ENCODE measurements around the gene HDGFL1. TPM values are rescaled to one million over a fixed set of nuclear protein-coding genes. Genes with fewer than 3 reads are reported as not detected.

The HDGFL1 gene
- total RNA-seq, 1 experiment from 2014 or later = not detected

DNA sequence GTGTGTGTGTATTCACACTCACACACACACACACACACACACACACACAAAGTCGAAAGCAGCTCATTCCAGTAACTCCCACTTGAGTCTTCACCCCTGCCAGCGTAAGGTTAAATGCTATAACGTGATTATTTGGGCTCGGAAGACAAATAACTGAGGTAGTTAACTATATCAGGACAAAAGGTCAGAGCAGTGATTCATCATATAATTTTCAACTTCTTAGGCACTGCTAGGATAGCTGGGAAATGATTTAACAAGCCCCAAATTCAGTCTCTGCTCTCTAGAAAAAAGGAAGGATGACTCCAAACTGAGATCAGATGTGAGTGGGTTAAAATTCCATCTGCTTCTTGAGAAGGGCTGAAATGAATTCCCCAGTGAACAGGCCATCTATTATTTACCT is 30.7 kb downstream of the HDGFL1 start:
- H3K4me1 ChIP-seq (ENCODE audit: insufficient read depth, low read length) = peaks cover 17% of the 10 kb centered on the region
- POLR2A ChIA-PET (ENCODE audit: unreplicated experiment) = no interaction called here
- TF ChIP-seq, protein P1, sequence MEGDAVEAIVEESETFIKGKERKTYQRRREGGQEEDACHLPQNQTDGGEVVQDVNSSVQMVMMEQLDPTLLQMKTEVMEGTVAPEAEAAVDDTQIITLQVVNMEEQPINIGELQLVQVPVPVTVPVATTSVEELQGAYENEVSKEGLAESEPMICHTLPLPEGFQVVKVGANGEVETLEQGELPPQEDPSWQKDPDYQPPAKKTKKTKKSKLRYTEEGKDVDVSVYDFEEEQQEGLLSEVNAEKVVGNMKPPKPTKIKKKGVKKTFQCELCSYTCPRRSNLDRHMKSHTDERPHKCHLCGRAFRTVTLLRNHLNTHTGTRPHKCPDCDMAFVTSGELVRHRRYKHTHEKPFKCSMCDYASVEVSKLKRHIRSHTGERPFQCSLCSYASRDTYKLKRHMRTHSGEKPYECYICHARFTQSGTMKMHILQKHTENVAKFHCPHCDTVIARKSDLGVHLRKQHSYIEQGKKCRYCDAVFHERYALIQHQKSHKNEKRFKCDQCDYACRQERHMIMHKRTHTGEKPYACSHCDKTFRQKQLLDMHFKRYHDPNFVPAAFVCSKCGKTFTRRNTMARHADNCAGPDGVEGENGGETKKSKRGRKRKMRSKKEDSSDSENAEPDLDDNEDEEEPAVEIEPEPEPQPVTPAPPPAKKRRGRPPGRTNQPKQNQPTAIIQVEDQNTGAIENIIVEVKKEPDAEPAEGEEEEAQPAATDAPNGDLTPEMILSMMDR (conservative IDR thresholded peaks at IDR 0.05; ENCODE audit: low read depth, low read length) = no peak
- TF ChIP-seq EZH2phosphoT487 (IDR thresholded peaks at IDR 0.05; ENCODE audit: borderline replicate concordance, low read length) = no peak
- no peak for TF ChIP-seq EZH2 (IDR thresholded peaks at IDR 0.05; ENCODE audit: low read length, unreplicated experiment)
- no peak overlapping the region for H3K4me3 ChIP-seq (ENCODE audit: low read length)
- no peaks in the 10 kb centered on the region for H3K27me3 ChIP-seq (ENCODE audit: low read length)
- H3K9ac ChIP-seq (ENCODE audit: low read length) = no peak overlapping the region
- H3K79me2 ChIP-seq (ENCODE audit: low read length) = no peaks in the 10 kb centered on the region
- H3K36me3 ChIP-seq (ENCODE audit: low read depth, low read length) = no peaks in the 10 kb centered on the region
- H2AFZ ChIP-seq (ENCODE audit: low read length) = no peak overlapping the region
- intact Hi-C loops (cut with micrococcal nuclease) = no loop called here
- H3K9me2 ChIP-seq (replicated peaks; ENCODE audit: low read length) = no peaks in the 10 kb centered on the region
- DNase-seq (no peak), ATAC-seq (no peak)
- no peaks in the 10 kb centered on the region for H3K9me3 ChIP-seq (ENCODE audit: low read length)
- H3F3A ChIP-seq (ENCODE audit: low read length, unreplicated experiment) = no peaks in the 10 kb centered on the region
- no TSS peak for BruUV-seq (replicated peaks)
- H4K20me1 ChIP-seq (ENCODE audit: low read length) = no peaks in the 10 kb centered on the region
- no peak overlapping the region for H3K4me2 ChIP-seq (ENCODE audit: low read length)
- no peak overlapping the region for H3K27ac ChIP-seq (ENCODE audit: low read length)
- CTCF ChIA-PET = no interaction called here

DNA sequence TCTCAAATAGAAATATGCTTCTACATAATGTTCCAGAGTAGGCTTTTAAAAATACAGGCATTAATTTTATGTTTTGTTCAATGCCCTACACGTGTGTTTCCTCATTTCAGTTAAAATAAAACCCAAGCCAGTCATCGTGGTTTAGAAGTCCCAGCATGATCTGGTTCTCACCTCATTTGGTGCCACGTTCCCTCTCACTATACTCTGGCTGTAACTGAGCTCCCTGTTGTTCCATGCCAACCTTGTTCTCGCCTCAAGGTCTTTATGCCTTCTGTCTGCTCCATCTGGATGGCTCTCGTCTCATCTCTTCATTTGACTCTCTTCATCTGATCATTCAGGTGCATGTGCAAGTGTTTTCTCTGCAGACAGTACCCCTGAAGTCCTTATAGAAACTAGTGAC is 32.6 kb downstream of the HDGFL1 start:
- no peaks in the 10 kb centered on the region for H3K9me3 ChIP-seq (ENCODE audit: low read length)
- TF ChIP-seq EZH2 (IDR thresholded peaks at IDR 0.05; ENCODE audit: low read length, unreplicated experiment) (no peak), EZH2phosphoT487 (IDR thresholded peaks at IDR 0.05; ENCODE audit: borderline replicate concordance, low read length) (no peak)
- TF ChIP-seq, protein P1 (conservative IDR thresholded peaks at IDR 0.05; ENCODE audit: low read depth, low read length) = no peak
- POLR2A ChIA-PET (ENCODE audit: unreplicated experiment) = no interaction called here
- H3K9ac ChIP-seq (ENCODE audit: low read length) = no peak overlapping the region
- H3F3A ChIP-seq (ENCODE audit: low read length, unreplicated experiment) = no peaks in the 10 kb centered on the region
- no peak overlapping the region for H2AFZ ChIP-seq (ENCODE audit: low read length)
- H3K4me1 ChIP-seq (ENCODE audit: insufficient read depth, low read length) = peaks cover 5% of the 10 kb centered on the region; the same call in 1 of the 2 replicates
- H3K27me3 ChIP-seq (ENCODE audit: low read length) = no peaks in the 10 kb centered on the region
- no TSS peak for BruUV-seq (replicated peaks)
- H3K27ac ChIP-seq (ENCODE audit: low read length) = no peak overlapping the region
- no peak for DNase-seq
- H4K20me1 ChIP-seq (ENCODE audit: low read length) = no peaks in the 10 kb centered on the region
- no peak for ATAC-seq
- intact Hi-C loops (cut with micrococcal nuclease) = no loop called here
- no peaks in the 10 kb centered on the region for H3K9me2 ChIP-seq (replicated peaks; ENCODE audit: low read length)
- H3K4me2 ChIP-seq (ENCODE audit: low read length) = no peak overlapping the region
- no peaks in the 10 kb centered on the region for H3K79me2 ChIP-seq (ENCODE audit: low read length)
- CTCF ChIA-PET = no interaction called here
- H3K4me3 ChIP-seq (ENCODE audit: low read length) = no peak overlapping the region
- no peaks in the 10 kb centered on the region for H3K36me3 ChIP-seq (ENCODE audit: low read depth, low read length)

DNA sequence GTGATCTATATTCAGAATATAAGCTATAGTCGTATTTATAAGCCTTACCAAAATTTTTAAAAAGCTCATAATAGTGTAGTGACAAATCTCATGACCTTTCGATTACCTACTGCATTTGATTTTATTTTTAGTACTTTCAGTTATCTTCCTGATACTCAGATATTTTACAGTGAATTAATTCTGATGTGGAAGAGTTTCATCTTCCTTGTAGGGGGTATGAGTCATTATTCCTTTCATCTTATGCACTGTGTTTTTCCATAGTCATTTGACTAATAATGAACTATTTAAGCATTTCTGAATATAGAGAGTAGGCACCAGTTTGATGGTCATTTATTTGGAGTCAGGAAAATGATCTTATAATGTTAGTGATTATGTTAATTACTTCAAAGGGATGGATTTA is 36.4 kb downstream of the HDGFL1 start:
- CTCF ChIA-PET = interaction anchor here (0.7 kb wide), 1 partner anchor 1607 kb away, joined by 3 read pairs; no protein-coding TSS in a partner anchor
- H3K4me1 ChIP-seq (ENCODE audit: insufficient read depth, low read length) = no peaks in the 10 kb centered on the region
- no peak for ATAC-seq

More for the DNA sequence above, 36.4 kb downstream of the HDGFL1 start:
- Histone ChIP-seq H3K9me3 (ENCODE audit: low read length) (no peaks in the 10 kb centered on the region), H3K9ac (ENCODE audit: low read length) (no peak overlapping the region), H3K4me3 (ENCODE audit: low read length) (no peak overlapping the region), H3K36me3 (ENCODE audit: low read depth, low read length) (no peaks in the 10 kb centered on the region), H3K27me3 (ENCODE audit: low read length) (no peaks in the 10 kb centered on the region), H3K79me2 (ENCODE audit: low read length) (no peaks in the 10 kb centered on the region), H3F3A (ENCODE audit: low read length, unreplicated experiment) (no peaks in the 10 kb centered on the region), H4K20me1 (ENCODE audit: low read length) (no peaks in the 10 kb centered on the region), H2AFZ (ENCODE audit: low read length) (no peak overlapping the region), H3K9me2 (replicated peaks; ENCODE audit: low read length) (no peaks in the 10 kb centered on the region), H3K27ac (ENCODE audit: low read length) (no peak overlapping the region), H3K4me2 (ENCODE audit: low read length) (no peak overlapping the region)
- no TSS peak for BruUV-seq (replicated peaks)
- no peak for DNase-seq
- TF ChIP-seq EZH2phosphoT487 (IDR thresholded peaks at IDR 0.05; ENCODE audit: borderline replicate concordance, low read length) (no peak), EZH2 (IDR thresholded peaks at IDR 0.05; ENCODE audit: low read length, unreplicated experiment) (no peak)
- TF ChIP-seq, protein P1 (conservative IDR thresholded peaks at IDR 0.05; ENCODE audit: low read depth, low read length) = no peak
- intact Hi-C loops (cut with micrococcal nuclease) = no loop called here
- POLR2A ChIA-PET (ENCODE audit: unreplicated experiment) = no interaction called here
